Fibroblast of mammary gland (primary cell): ENCODE data around the gene PHLDA1.

ENCODE experiments used
- DNase-seq: peaks from one replicate; pipeline ENCODE4 v3.0.0-alpha.2; 2010; ENCODE audit warnings: low read depth
- H3K4me3 ChIP-seq: 2 replicates; pipeline ENCODE4 v1.5.1; 2011; ENCODE audit warnings: low read depth, mild to moderate bottlenecking, low read length, moderate library complexity; ENCODE audit not compliant: control insufficient read depth
- TF ChIP-seq, protein P1 (sequence below): conservative IDR thresholded peaks from 2 replicates; pipeline ENCODE4 v1.5.1; 2011; ENCODE audit warnings: low read depth, low read length, inconsistent platforms; ENCODE audit not compliant: control insufficient read depth, insufficient read depth

Gene PHLDA1

GRCh38 chr12:76010732-76011458, 20.7 kb downstream of the PHLDA1 start:
- no peak overlapping the region for H3K4me3 ChIP-seq
- TF ChIP-seq, protein P1, sequence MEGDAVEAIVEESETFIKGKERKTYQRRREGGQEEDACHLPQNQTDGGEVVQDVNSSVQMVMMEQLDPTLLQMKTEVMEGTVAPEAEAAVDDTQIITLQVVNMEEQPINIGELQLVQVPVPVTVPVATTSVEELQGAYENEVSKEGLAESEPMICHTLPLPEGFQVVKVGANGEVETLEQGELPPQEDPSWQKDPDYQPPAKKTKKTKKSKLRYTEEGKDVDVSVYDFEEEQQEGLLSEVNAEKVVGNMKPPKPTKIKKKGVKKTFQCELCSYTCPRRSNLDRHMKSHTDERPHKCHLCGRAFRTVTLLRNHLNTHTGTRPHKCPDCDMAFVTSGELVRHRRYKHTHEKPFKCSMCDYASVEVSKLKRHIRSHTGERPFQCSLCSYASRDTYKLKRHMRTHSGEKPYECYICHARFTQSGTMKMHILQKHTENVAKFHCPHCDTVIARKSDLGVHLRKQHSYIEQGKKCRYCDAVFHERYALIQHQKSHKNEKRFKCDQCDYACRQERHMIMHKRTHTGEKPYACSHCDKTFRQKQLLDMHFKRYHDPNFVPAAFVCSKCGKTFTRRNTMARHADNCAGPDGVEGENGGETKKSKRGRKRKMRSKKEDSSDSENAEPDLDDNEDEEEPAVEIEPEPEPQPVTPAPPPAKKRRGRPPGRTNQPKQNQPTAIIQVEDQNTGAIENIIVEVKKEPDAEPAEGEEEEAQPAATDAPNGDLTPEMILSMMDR = no peak
- peak; percentile 76 for DNase-seq

DNA sequence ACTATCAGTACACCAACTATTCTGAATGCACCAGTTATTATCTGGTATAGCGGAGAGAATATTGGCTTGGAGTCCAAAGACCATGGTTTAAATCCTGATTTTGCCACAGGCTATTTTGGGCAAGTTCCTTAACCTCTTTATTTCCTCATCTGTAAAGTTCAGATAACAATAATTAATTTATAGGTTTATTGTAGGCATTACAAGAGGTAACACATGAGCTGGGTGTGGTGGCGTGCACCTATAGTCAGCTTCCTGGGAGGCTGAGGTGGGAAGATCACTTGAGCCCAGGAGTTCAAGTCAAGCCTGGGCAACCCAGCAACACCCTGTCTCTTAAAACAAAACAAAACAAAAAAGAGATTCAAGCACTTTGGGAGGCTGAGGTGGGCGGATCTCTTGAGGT, 23.1 kb downstream of the PHLDA1 start:
- no peak for DNase-seq
- H3K4me3 ChIP-seq = no peak overlapping the region
- TF ChIP-seq, protein P1 = no peak

DNA sequence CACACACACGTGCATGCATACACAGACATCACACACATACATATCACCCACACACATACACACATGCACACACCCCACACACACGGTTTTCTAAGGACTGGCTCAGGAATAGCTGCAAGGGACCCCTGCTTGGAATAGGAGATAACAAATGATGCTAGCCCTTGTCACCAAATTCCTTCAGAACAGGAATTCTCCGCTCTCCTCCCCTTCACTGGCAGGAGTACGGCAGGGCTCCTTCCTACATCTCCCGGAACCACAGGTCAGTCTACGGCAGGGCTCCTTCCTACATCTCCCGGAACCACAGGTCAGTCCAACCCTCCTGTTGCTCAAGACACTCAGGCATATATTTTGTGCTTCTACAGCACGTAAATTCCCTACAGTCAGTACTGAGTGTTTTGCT, 23.9 kb downstream of the PHLDA1 start:
- no peak for DNase-seq
- no peak overlapping the region for H3K4me3 ChIP-seq
- TF ChIP-seq, protein P1 = no peak

- TF ChIP-seq, protein P1 = no peak
- DNase-seq = no peak
- no peak overlapping the region for H3K4me3 ChIP-seq
These were observed 25.3 kb downstream of the PHLDA1 start for GRCh38 chr12:76006028-76006925.

DNA sequence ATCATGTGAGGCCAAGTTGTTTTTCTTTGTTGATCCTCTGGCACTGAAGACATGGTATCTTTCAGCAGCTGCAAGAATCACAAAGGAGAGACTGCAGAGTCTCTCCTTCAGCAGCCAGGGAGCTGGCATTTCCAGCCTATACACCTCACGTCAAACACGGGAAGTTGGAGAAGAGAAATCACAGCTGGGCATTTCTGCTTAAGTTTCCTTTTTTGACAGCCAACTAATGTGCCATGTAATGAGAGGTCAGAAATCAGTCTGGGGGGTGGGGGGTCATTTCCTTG, 28.3 kb downstream of the PHLDA1 start:
- TF ChIP-seq, protein P1 = no peak
- no peak overlapping the region for H3K4me3 ChIP-seq
- DNase-seq = no peak

GRCh38 chr12:76002598-76003354, 28.8 kb downstream of the PHLDA1 start:
- DNase-seq = no peak
- TF ChIP-seq, protein P1 = no peak
- no peak overlapping the region for H3K4me3 ChIP-seq
